HT1080 (cell line): ENCODE results near the gene CACNA1G. TPM values are rescaled to one million over a fixed set of nuclear protein-coding genes. Genes with fewer than 3 reads are reported as not detected.

Experiments
- DNase-seq: peaks from one replicate; pipeline ENCODE4 v3.0.0-alpha.2; 2015; ENCODE audit warnings: low read depth
- total RNA-seq: library from RNA; depleted of rRNA; stranded (reverse); fragments of >200 nt; shearing (Covaris generic); gene quantifications from 2 replicates; pipeline ENCODE4 v1.2.3, GENCODE V29; 2014

CACNA1G gene
- total RNA-seq, 1 experiment from 2014 or later, result 0.40 TPM

GRCh38 chr17:50609380-50610074 is 49.0 kb downstream of the CACNA1G start:
- DNase-seq, result no peak

GRCh38 chr17:50611634-50612033 is 51.1 kb downstream of the CACNA1G start:
- DNase-seq, result no peak

GRCh38 chr17:50612281-50612680 is 51.8 kb downstream of the CACNA1G start:
- DNase-seq, result no peak

- no peak for DNase-seq
Observed at GRCh38 chr17:50613007-50613992, 52.8 kb downstream of the CACNA1G start.

GRCh38 chr17:50614471-50615051 is 54.0 kb downstream of the CACNA1G start:
- no peak for DNase-seq

GRCh38 chr17:50615828-50616227 is 55.3 kb downstream of the CACNA1G start:
- no peak for DNase-seq

- DNase-seq, result peak; percentile 51
Observed at GRCh38 chr17:50618300-50618699, 57.8 kb downstream of the CACNA1G start.

GRCh38 chr17:50618941-50619340 is 58.4 kb downstream of the CACNA1G start:
- DNase-seq, result peak; percentile 46

- DNase-seq, result no peak
Observed at GRCh38 chr17:50619489-50619888, 59.0 kb downstream of the CACNA1G start.

- no peak for DNase-seq
Observed at GRCh38 chr17:50620237-50620636, 59.7 kb downstream of the CACNA1G start.

- DNase-seq, result no peak
Observed at GRCh38 chr17:50620858-50621257, 60.3 kb downstream of the CACNA1G start.

GRCh38 chr17:50621574-50622031 is 61.1 kb downstream of the CACNA1G start:
- DNase-seq, result no peak

GRCh38 chr17:50624321-50624934 is 63.9 kb downstream of the CACNA1G start:
- DNase-seq, result no peak

GRCh38 chr17:50625032-50625871 is 64.7 kb downstream of the CACNA1G start:
- no peak for DNase-seq

GRCh38 chr17:50626037-50626574 is 65.6 kb downstream of the CACNA1G start:
- peak; percentile 78 for DNase-seq

- no peak for DNase-seq
Observed at GRCh38 chr17:50627036-50627781, 66.7 kb downstream of the CACNA1G start.

GRCh38 chr17:50627782-50628601 is 67.5 kb downstream of the CACNA1G start:
- DNase-seq, result no peak

- no peak for DNase-seq
Observed at GRCh38 chr17:50629902-50630301, 69.4 kb downstream of the CACNA1G start.
